WTC11 (cell line): ENCODE data around the gene ARHGAP19. TPM values are rescaled to one million over a fixed set of nuclear protein-coding genes. Genes with fewer than 3 reads are reported as not detected.

Experiments used
- ATAC-seq: fragments of 200-7000 bp; cut with Tn5 transposase; 2 replicates; pipeline ENCODE4 v1.10.0; 2021; ENCODE audit warnings: mild to moderate bottlenecking, moderate library complexity
- Bru-seq: library from RNA; stranded (reverse); fragments of 400-500 nt; gene quantifications from one replicate; lab custom pipeline; 2021; lab: Mats Ljungman, UMichigan
- CTCF ChIA-PET: fragments of 300-600 bp; sonication (Branson Sonifier 250); formaldehyde crosslinking; loops from one replicate; lab custom pipeline; 2021; ENCODE audit warnings: antibody characterized with exemption; lab: Charles Lee
- POLR2A ChIA-PET: fragments of 350-600 bp; sonication (Branson Sonifier 250); formaldehyde crosslinking; loops from one replicate; lab custom pipeline; 2021; ENCODE audit warnings: antibody characterized with exemption; lab: Charles Lee
- DNase-seq: peaks from one replicate; pipeline ENCODE4 v3.0.0; 2021; ENCODE audit warnings: low spot score
- H3K27ac Mint-ChIP-seq: 2 replicates; pipeline ENCODE4 v1.8.0; 2021; ENCODE audit warnings: mixed read lengths
- H3K27me3 Mint-ChIP-seq: 2 replicates; pipeline ENCODE4 v1.8.0; 2021; ENCODE audit warnings: low read depth, mild to moderate bottlenecking, moderate library complexity, mixed read lengths
- H3K36me3 Mint-ChIP-seq: 2 replicates; pipeline ENCODE4 v1.8.0; 2021; ENCODE audit warnings: mixed read lengths
- H3K4me1 Mint-ChIP-seq: 2 replicates; pipeline ENCODE4 v1.8.0; 2022; ENCODE audit warnings: mixed read lengths
- H3K4me3 Mint-ChIP-seq: 2 replicates; pipeline ENCODE4 v1.8.0; 2021; ENCODE audit warnings: mild to moderate bottlenecking, moderate library complexity, mixed read lengths
- H3K9me3 Mint-ChIP-seq: 2 replicates; pipeline ENCODE4 v1.8.0; 2021; ENCODE audit warnings: mixed read lengths
- AFF4 ChIP-seq: sonication (generic); formaldehyde crosslinking; IDR thresholded peaks from 2 replicates; pipeline ENCODE4 v1.8.1; 2023; ENCODE audit warnings: mild to moderate bottlenecking, missing genetic modification reagents, borderline replicate concordance
- ATF3 ChIP-seq: sonication (generic); formaldehyde crosslinking; conservative IDR thresholded peaks from 2 replicates; pipeline ENCODE4 v1.8.1; 2022; ENCODE audit warnings: mild to moderate bottlenecking, missing genetic modification reagents
- CBFB ChIP-seq: sonication (generic); formaldehyde crosslinking; IDR thresholded peaks from 2 replicates; pipeline ENCODE4 v1.8.1; 2022; ENCODE audit warnings: mild to moderate bottlenecking, low read depth, missing genetic modification reagents
- ELF4 ChIP-seq: sonication (generic); formaldehyde crosslinking; IDR thresholded peaks from 2 replicates; pipeline ENCODE4 v1.8.1; 2022; ENCODE audit warnings: low read depth, mild to moderate bottlenecking, moderate library complexity, missing genetic modification reagents
- ETV6 ChIP-seq: sonication (generic); formaldehyde crosslinking; IDR thresholded peaks from 2 replicates; pipeline ENCODE4 v1.8.1; 2022; ENCODE audit warnings: mild to moderate bottlenecking, missing genetic modification reagents
- KAT7 ChIP-seq: sonication (generic); formaldehyde crosslinking; IDR thresholded peaks from 2 replicates; pipeline ENCODE4 v1.8.1; 2023; ENCODE audit warnings: missing genetic modification reagents, mild to moderate bottlenecking, borderline replicate concordance
- MYBL2 ChIP-seq: sonication (generic); formaldehyde crosslinking; IDR thresholded peaks from 2 replicates; pipeline ENCODE4 v1.8.1; 2023; ENCODE audit warnings: mild to moderate bottlenecking, moderate library complexity, missing genetic modification reagents
- NFATC4 ChIP-seq: fragments of 250-450 bp; sonication (Bioruptor Pico); IDR thresholded peaks from 2 replicates; pipeline ENCODE4 v1.9.0; 2021; ENCODE audit warnings: mild to moderate bottlenecking
- NFYB ChIP-seq: sonication (generic); formaldehyde crosslinking; conservative IDR thresholded peaks from 2 replicates; pipeline ENCODE4 v1.8.0; 2022; ENCODE audit warnings: low read depth, missing genetic modification reagents
- NR2C2 ChIP-seq: sonication (generic); formaldehyde crosslinking; IDR thresholded peaks from 2 replicates; pipeline ENCODE4 v1.8.0; 2022; ENCODE audit warnings: mild to moderate bottlenecking, missing genetic modification reagents
- RELA ChIP-seq: sonication (generic); formaldehyde crosslinking; IDR thresholded peaks from 2 replicates; pipeline ENCODE4 v1.8.1; 2022; ENCODE audit warnings: missing genetic modification reagents, mild to moderate bottlenecking, borderline replicate concordance
- SMAD4 ChIP-seq: sonication (generic); formaldehyde crosslinking; IDR thresholded peaks from 2 replicates; pipeline ENCODE4 v1.8.0; 2022; ENCODE audit warnings: mild to moderate bottlenecking, missing genetic modification reagents
- SOX15 ChIP-seq: fragments of 250-450 bp; sonication (Bioruptor Pico); IDR thresholded peaks from 2 replicates; pipeline ENCODE4 v1.9.0; 2021; ENCODE audit warnings: mild to moderate bottlenecking
- SP1 ChIP-seq: sonication (generic); formaldehyde crosslinking; conservative IDR thresholded peaks from 2 replicates; pipeline ENCODE4 v1.8.1; 2022; ENCODE audit warnings: missing genetic modification reagents
- ZNF138 ChIP-seq: sonication (generic); formaldehyde crosslinking; conservative IDR thresholded peaks from 2 replicates; pipeline ENCODE4 v1.8.1; 2022; ENCODE audit warnings: mild to moderate bottlenecking, moderate library complexity, missing genetic modification reagents
- ZNF219 ChIP-seq: sonication (generic); formaldehyde crosslinking; IDR thresholded peaks from 2 replicates; pipeline ENCODE4 v1.8.0; 2023; ENCODE audit warnings: missing genetic modification reagents, mild to moderate bottlenecking, borderline replicate concordance
- ZNF317 ChIP-seq: sonication (generic); formaldehyde crosslinking; IDR thresholded peaks from 2 replicates; pipeline ENCODE4 v1.8.1; 2023; ENCODE audit warnings: low read depth, mild to moderate bottlenecking, moderate library complexity, missing genetic modification reagents, borderline replicate concordance
- ZNF396 ChIP-seq: fragments of 250-450 bp; sonication (Bioruptor Pico); IDR thresholded peaks from 2 replicates; pipeline ENCODE4 v1.8.0; 2021; ENCODE audit warnings: mild to moderate bottlenecking, moderate library complexity, borderline replicate concordance
- ZNF423 ChIP-seq: fragments of 250-450 bp; sonication (Bioruptor Pico); IDR thresholded peaks from 2 replicates; pipeline ENCODE4 v2.1.2; 2022; ENCODE audit warnings: mild to moderate bottlenecking, moderate library complexity
- long read RNA-seq, 3 experiments: library from RNA in 1 of 3; library from capped mRNA in 1 of 3; library from polyadenylated mRNA in 1 of 3; unstranded in 2 of 3; stranded (forward) in 1 of 3; transcript quantifications; one replicate each; pipeline ENCODE4 v2.0.0, GENCODE V29; 2021
- total RNA-seq: library from RNA; stranded (reverse); gene quantifications from 3 replicates; pipeline ENCODE4 v1.2.3, GENCODE V29; 2021
- TF ChIP-seq, protein P1 (sequence below): sonication (generic); formaldehyde crosslinking; IDR thresholded peaks from 2 replicates; pipeline ENCODE4 v1.8.1; 2023; ENCODE audit warnings: mild to moderate bottlenecking, missing genetic modification reagents, moderate library complexity
- TF ChIP-seq, protein P2 (sequence below): sonication (generic); formaldehyde crosslinking; IDR thresholded peaks from 2 replicates; pipeline ENCODE4 v1.8.0; 2023; ENCODE audit warnings: mild to moderate bottlenecking, missing genetic modification reagents
- TF ChIP-seq, protein P3 (sequence below): fragments of 250-450 bp; sonication (Bioruptor Pico); IDR thresholded peaks from 2 replicates; pipeline ENCODE4 v1.9.0; 2021; ENCODE audit warnings: moderate library complexity, mild to moderate bottlenecking, inconsistent platforms, borderline replicate concordance
- TF ChIP-seq, protein P4 (sequence below): fragments of 250-450 bp; sonication (Bioruptor Pico); IDR thresholded peaks from 2 replicates; pipeline ENCODE4 v1.9.0; 2021; ENCODE audit warnings: mild to moderate bottlenecking

ARHGAP19 gene
- total RNA-seq (35.5 to 42.2 TPM (median 38.0 TPM) in 3 replicates), Bru-seq, nascent RNA (percentile 87 among the genes with signal in this experiment)
- long read RNA-seq, experiment 1, full-length matches to known transcripts: 187 of 285 reads
- long read RNA-seq, experiment 1, partial matches to known transcripts: 13 of 285 reads
- long read RNA-seq, experiment 1, other reads (novel, unspliced or antisense): 85 of 285 reads
- long read RNA-seq, experiment 2, full-length matches to known transcripts: 4 of 11 reads
- long read RNA-seq, experiment 2, partial matches to known transcripts: 4 of 11 reads
- long read RNA-seq, experiment 2, other reads (novel, unspliced or antisense): 3 of 11 reads
- long read RNA-seq, experiment 3, full-length matches to known transcripts: 2 of 5 reads
- long read RNA-seq, experiment 3, partial matches to known transcripts: 0 of 5 reads
- long read RNA-seq, experiment 3, other reads (novel, unspliced or antisense): 3 of 5 reads

- H3K4me3 Mint-ChIP-seq: peak within 1 kb of the TSS; percentile 83
- H3K27ac Mint-ChIP-seq: peak within 1 kb of the TSS; percentile 97
- ChIA-PET CTCF (interaction anchor here (0.6 to 1.9 kb wide), 4 partner anchors 13 to 211 kb away, joined by 3 to 4 read pairs (median 3); no protein-coding TSS in a partner anchor), POLR2A (interaction anchor here (0.7 to 1.2 kb wide), 6 partner anchors 27 to 64 kb away, joined by 3 to 14 read pairs (median 3); partner anchors contain the start of gene FRAT1)
- H3K27me3 Mint-ChIP-seq: no peaks in the 10 kb centered on the region
- DNase-seq: peak; percentile 93
- no peaks in the 10 kb centered on the region for H3K9me3 Mint-ChIP-seq
- peaks cover 18% of the 10 kb centered on the region for H3K4me1 Mint-ChIP-seq
- peak; percentile 98 for ATAC-seq
- peaks cover 7% of the 10 kb centered on the region for H3K36me3 Mint-ChIP-seq
- TF ChIP-seq NR2C2 (CRISPR knock-in tag): no peak
- no peak for TF ChIP-seq SOX15 (CRISPR knock-in tag)
- TF ChIP-seq, protein P1, sequence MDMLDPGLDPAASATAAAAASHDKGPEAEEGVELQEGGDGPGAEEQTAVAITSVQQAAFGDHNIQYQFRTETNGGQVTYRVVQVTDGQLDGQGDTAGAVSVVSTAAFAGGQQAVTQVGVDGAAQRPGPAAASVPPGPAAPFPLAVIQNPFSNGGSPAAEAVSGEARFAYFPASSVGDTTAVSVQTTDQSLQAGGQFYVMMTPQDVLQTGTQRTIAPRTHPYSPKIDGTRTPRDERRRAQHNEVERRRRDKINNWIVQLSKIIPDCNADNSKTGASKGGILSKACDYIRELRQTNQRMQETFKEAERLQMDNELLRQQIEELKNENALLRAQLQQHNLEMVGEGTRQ: no peak
- no peak for TF ChIP-seq RELA (CRISPR knock-in tag)
- no peak for TF ChIP-seq ZNF396 (CRISPR knock-in tag)
- TF ChIP-seq ATF3 (CRISPR knock-in tag): no peak
- TF ChIP-seq AFF4 (CRISPR knock-in tag): peak; percentile 37; the same call in 1 of the 2 replicates
- TF ChIP-seq MYBL2 (CRISPR knock-in tag): peak; percentile 96; the same call in 1 of the 2 replicates
- peak; percentile 73 for TF ChIP-seq SP1 (CRISPR knock-in tag)
- no peak for TF ChIP-seq NFATC4 (CRISPR knock-in tag)
- TF ChIP-seq, protein P2, sequence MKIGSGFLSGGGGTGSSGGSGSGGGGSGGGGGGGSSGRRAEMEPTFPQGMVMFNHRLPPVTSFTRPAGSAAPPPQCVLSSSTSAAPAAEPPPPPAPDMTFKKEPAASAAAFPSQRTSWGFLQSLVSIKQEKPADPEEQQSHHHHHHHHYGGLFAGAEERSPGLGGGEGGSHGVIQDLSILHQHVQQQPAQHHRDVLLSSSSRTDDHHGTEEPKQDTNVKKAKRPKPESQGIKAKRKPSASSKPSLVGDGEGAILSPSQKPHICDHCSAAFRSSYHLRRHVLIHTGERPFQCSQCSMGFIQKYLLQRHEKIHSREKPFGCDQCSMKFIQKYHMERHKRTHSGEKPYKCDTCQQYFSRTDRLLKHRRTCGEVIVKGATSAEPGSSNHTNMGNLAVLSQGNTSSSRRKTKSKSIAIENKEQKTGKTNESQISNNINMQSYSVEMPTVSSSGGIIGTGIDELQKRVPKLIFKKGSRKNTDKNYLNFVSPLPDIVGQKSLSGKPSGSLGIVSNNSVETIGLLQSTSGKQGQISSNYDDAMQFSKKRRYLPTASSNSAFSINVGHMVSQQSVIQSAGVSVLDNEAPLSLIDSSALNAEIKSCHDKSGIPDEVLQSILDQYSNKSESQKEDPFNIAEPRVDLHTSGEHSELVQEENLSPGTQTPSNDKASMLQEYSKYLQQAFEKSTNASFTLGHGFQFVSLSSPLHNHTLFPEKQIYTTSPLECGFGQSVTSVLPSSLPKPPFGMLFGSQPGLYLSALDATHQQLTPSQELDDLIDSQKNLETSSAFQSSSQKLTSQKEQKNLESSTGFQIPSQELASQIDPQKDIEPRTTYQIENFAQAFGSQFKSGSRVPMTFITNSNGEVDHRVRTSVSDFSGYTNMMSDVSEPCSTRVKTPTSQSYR (CRISPR knock-in tag): 0 out of 2 replicates have a peak, but pooled peaks have one; percentile 35
- no peak for TF ChIP-seq ZNF138 (CRISPR knock-in tag)
- no peak for TF ChIP-seq ELF4
- no peak for TF ChIP-seq ZNF317
- TF ChIP-seq, protein P3, sequence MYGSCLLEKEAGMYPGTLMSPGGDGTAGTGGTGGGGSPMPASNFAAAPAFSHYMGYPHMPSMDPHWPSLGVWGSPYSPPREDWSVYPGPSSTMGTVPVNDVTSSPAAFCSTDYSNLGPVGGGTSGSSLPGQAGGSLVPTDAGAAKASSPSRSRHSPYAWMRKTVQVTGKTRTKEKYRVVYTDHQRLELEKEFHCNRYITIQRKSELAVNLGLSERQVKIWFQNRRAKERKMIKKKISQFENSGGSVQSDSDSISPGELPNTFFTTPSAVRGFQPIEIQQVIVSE: no peak
- TF ChIP-seq KAT7 (CRISPR knock-in tag): peak; percentile 78; the same call in 1 of the 2 replicates
- peak; percentile 82 for TF ChIP-seq ZNF423 (CRISPR knock-in tag)
- TF ChIP-seq CBFB (CRISPR knock-in tag): no peak
- TF ChIP-seq ZNF219 (CRISPR knock-in tag): no peak
- TF ChIP-seq NFYB (CRISPR knock-in tag): peak; percentile 98
- TF ChIP-seq SMAD4 (CRISPR knock-in tag): no peak
- no peak; the same call in 1 of the 2 replicates for TF ChIP-seq ETV6 (CRISPR knock-in tag)
- TF ChIP-seq, protein P4, sequence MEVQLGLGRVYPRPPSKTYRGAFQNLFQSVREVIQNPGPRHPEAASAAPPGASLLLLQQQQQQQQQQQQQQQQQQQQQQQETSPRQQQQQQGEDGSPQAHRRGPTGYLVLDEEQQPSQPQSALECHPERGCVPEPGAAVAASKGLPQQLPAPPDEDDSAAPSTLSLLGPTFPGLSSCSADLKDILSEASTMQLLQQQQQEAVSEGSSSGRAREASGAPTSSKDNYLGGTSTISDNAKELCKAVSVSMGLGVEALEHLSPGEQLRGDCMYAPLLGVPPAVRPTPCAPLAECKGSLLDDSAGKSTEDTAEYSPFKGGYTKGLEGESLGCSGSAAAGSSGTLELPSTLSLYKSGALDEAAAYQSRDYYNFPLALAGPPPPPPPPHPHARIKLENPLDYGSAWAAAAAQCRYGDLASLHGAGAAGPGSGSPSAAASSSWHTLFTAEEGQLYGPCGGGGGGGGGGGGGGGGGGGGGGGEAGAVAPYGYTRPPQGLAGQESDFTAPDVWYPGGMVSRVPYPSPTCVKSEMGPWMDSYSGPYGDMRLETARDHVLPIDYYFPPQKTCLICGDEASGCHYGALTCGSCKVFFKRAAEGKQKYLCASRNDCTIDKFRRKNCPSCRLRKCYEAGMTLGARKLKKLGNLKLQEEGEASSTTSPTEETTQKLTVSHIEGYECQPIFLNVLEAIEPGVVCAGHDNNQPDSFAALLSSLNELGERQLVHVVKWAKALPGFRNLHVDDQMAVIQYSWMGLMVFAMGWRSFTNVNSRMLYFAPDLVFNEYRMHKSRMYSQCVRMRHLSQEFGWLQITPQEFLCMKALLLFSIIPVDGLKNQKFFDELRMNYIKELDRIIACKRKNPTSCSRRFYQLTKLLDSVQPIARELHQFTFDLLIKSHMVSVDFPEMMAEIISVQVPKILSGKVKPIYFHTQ (CRISPR knock-in tag): no peak
Measured at GRCh38 chr10:97292097-97292861, at the start of gene ARHGAP19. ARHGAP19 (minus strand) TSS chr10:97292637; CDS start chr10:97292627, 10 bp downstream.
